ENCODE results near the gene ZFYVE9.
"Not testable (repeated sequence)": the region's sequence is repeated elsewhere in the genome, so short reads cannot be mapped to it uniquely, and the experiment has no call there.

ZFYVE9 gene

DNA sequence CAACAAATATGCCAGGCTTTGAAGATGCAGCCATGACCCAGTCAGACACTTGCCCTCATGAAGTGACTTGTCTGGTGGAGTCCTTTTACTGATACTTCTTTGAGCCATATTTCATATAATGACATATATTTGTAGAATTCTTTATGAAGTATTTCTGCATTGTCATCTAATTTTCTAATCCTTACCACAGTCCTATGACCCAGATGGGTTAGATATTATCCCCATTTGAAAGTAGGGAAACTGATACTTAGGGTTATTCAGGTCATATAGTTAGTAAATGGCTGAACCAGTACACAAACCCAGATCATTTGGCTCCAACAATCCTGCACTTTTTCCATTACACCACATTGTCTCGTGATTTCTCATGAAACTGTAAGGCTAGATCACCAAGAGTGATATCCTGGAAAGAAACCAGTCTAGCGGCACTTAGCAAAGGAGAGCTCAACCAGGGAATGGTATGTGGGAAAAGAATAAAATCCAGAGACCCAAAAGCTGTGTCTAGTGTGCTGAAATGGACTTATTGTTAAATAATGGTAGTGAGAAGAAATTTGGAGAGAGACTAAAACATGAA, 49.6 kb downstream of the ZFYVE9 start:
- no peak for DNase-seq

DNA sequence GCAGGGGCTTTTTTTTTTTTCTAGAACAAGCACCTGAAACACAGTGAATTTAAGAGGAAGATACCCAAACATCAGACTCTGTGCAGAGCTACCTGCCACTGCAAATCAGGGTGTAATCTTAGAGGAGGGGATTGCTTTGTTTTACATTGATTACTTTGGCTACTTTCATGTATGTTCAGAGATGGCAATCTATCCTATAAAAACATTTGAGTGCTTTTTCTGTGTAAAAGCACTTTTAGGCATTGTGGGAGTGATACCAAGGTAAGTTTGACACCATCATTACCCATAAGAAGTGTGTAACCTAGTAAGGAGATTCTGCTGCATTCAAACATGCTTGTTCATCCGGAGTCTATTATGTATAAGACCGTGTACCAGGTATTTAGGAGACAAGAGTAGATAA, 50.1 kb downstream of the ZFYVE9 start:
- no peak for DNase-seq

DNA sequence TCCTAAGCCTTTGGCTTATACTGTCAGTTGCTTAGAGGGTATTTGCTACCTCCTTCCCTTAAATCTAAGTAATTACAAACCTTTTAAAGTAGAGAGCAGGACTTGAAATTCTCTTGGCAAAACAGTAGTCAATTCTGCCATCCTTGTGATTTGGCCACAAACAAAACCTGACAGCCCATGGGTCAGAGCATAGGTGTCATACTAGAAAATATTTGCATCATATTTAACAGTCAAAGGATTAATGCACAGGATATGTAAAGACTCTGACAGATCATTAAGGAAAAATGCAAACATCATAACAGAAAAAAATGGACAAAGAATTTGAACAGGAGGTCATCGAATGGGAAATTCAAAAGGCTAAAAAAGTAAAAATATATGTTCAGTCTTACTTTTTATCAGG, 50.5 kb downstream of the ZFYVE9 start:
- DNase-seq, result no peak

DNA sequence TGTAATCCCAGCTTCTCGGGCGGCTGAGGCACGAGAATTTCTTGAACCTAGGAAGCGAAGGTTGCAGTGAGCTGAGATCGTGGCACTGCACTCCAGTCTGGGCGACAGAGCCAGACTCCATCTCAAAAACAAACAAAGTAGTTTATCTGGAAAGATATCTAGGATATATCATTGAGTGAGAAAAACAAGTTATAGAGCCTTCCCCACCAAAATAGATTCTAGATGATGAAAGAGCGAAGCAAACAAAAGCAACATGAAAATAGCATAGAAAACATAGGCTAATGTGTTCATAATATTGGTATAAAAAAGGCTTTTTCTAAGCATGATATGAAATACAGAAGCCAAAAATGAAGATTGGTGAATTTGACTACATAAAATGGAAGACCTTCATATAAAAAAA, 52.1 kb downstream of the ZFYVE9 start:
- no peak for DNase-seq

DNA sequence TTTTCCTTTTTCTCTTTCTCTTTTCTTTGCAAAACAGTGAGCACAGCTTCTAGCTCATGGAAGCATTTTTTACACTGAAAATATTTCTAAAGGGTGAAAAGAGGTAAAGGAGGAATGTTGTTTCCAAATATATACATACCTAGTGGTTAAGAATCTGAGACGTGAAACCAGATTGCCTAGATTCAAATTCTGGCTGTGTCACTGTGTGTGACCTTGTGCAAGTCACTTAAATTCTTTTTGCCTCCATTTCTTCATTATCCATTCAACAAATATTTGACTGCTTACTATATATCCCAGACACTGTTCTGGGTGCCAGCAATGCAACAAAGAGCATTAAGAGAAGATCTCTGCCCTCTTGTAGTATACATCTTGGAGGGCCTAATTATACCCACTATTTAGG, 53.3 kb downstream of the ZFYVE9 start:
- DNase-seq, result no peak

DNA sequence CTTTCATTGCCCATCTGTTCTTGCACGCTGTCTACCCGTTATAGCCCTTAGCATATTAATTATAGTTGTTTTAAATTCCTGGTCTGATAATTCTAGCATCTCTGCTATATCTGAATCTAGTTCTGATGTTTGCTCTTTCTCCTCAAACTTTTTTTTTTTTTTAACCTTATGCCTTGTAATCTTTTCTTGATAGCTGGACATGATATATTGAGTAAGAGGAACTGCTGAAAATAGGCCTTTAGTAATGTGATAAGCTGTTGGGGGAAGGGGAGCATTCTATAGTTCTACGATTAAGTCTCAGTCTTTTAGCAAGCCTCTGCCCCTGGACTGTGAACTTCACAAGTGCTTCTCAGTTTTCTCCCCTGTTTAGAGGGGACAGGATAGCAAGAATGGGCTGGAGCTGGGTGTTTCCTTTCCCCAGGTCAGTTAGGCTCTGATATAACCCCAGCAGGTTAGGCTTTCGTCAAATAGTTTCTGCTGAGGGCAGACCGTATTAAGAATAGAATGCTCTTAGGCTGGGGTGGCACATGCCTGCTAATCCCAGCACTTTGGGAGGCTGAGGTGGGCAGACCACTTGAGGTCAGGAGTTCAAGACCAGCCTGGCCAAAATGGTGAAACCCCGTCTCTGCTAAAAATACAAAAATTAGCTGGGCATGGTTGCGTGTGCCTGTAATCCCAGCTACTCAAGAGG, 62.2 kb downstream of the ZFYVE9 start:
- DNase-seq, result no peak

DNA sequence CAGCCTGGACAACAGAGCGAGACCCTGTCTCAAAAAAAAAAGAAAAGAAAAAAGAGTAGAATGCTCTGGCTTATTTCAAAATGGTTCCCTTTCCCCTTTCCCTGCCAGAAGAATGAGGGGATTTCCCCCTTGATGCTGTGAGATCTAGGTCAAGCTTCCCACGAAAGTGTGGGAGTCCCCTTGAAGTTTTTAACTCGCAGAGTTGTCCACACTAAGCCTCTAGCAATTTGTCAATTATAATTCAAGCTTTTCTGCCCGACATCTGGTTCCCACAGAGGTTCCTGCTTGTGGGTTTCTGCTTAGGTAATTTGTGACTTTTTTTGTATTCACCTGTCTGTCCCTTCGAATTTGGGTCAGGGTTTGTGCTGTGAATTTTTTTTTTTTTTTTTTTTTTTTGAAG, 62.8 kb downstream of the ZFYVE9 start:
- no peak for DNase-seq

DNA sequence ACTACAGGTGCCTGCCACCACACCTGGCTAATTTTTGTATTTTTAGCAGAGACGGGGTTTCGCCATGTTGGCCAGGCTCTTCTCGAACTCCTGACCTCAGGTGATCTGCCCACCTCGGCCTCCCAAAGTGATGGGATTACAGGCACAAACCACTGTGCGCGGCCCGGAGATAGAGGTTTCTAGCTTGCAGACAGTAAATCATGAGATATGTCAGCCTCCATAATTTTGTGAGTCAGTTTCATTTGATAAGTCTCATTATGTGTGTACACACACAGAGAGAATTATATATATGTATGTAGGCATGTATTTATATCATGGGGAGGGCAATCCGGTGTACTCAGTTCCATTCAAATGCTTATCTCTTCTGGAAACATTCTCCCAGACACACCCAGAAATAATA, 64.8 kb downstream of the ZFYVE9 start:
- not testable (repeated sequence) for DNase-seq

DNA sequence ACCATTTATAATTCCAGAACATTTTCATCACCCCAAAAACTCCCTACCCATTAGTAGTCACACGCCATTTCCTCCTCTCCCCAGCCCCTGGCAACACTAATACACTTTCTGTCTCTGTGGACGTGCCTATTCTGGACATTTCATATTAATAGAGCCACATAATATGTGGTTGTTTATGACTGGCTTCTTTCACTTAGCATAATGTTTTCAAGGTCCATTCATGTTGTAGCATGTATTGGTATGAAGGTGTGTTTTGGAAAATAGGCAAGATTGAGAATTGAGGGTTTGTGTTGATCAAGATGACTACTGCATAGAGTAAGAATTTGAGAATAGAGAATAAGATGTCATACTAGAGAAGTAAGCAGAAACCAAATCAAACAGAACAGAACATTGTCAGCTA, 67.5 kb downstream of the ZFYVE9 start:
- DNase-seq, result no peak

DNA sequence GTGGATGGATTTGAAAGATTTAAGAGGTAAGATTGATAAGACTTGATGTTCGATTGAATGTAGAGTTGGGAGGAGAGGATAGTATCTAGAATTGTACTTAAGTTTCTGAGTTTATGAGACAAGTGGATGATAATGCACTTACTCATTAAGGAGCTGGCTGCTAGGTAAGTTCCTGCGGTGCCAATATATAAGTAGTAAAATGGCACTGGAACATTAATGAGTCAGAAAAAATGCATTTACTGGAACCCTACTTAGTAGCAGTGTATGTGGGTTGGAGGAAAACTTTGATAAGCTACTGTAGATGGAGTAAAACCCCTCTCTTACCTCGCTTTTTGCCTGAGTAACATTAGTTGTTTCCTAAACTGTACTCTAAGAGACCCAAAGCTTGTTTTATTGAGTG, 68.2 kb downstream of the ZFYVE9 start:
- no peak for DNase-seq

DNA sequence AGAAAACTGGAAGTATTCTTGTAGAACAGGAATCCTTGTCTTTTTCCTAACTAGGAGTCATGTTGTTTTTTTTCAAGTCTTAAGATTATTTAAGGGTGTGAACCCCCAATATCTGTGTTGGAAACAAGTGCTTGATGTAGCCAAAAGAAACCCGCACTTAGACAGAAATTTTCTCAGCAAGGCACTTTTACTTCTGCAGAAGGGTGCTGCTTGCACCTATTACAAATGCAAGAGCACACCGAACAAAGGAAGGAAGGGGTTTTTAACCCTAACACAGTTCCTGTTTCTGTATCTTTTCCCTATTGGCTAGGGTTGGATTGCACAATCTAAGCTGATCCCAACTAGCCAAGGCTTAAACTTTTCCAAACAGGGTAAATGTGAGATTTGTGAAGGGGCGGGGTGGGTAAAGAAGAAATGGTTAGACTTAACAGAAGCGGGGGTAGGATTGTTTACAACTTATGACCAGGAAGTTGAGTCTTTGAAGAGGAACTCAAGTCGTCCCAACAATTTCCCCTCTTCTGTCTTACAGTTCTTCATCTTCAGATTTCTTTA, 75.1 kb downstream of the ZFYVE9 start:
- DNase-seq, result no peak

DNA sequence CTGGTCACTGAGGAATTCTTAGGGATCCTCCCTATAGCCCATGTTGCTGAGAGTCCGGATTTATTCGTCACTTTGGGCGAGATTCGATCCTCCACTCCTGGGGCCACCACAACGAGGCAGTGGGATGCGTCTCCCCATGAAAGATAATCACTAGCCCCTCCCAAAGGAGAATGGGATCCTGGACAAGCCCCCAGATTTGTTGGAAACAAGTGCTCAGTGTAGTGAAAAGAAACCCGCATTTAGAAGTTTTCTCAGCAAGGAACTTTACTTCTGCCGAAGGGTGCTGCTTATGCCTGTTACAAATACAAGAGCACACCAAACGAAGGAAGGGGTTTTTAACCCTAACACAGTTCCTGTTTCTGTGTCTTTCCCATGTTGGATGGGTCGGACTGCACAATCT, 83.3 kb downstream of the ZFYVE9 start:
- no peak for DNase-seq

DNA sequence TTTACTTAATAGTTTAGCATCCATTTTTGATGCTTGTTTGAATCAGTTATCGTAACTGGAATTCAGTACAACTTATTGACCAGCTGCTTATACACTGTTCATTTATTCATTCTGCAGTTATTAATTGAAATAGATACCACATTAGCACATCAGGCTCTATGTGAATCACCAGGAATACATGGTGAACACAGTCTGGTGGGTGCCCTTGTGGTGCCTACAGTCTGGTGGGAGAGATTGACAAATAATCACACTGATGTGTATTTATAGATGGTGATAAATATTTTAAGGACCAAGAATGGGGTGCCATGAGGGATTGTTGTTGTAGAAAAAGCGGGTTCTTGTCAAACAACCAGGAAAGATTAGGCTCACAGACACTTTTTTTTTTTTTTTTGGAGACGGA, 87.6 kb downstream of the ZFYVE9 start:
- no peak for DNase-seq

DNA sequence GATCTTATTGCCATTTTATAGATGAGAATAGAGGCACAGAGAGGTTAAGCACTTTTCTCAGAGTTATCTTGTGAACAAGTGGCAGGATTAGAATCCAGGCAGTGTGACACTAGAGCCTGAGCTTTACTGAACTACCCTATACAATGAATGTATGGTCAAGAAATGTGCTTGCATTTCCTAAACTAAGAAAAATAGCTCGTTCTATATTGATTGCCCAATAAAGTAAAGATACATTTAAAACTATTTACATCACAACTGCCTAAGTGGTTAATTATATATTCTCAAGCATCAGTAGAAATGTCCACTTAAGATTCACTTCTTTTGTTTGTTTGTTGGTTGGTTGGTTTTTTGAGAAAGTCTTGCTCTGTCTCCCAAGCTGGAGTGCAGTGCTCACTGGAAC, 91.6 kb downstream of the ZFYVE9 start:
- DNase-seq, result no peak

DNA sequence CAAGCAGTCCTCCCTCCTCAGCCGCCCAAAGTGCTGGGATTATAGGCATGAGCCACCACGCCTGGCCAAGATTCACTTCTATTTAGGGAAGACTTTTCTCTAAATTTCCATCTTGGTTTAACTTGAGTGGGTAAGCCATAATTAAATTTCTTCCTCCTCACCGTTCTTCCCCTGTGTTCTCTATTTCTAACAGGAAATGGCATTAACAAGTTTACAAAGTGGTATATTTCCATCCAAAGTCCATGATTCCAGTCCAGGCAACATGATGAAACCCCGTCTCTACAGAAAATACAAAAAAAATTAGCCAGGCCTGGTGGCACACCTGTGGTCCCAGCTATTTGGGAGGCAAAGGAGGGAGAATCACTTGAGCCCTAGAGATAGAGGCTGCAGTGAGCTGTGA, 92.1 kb downstream of the ZFYVE9 start:
- no peak for DNase-seq

DNA sequence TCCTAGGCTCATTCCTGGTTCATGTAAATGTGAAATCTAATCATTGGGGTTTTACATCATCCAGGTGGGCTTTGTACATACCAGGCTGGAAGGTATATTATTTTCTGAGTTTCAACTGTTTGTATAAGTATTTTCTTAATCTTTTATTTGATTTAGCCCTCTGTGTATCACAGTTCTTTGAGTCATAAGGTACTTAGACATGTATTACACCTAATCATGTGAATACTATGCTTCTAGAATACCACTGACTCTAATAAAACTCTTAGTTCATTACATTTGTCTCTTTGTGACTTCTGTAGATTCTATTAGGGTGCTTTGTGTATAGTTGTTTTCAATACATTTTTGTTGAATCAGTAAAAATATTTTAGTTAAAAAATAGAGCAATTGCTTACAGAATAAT, 92.8 kb downstream of the ZFYVE9 start:
- no peak for DNase-seq

DNA sequence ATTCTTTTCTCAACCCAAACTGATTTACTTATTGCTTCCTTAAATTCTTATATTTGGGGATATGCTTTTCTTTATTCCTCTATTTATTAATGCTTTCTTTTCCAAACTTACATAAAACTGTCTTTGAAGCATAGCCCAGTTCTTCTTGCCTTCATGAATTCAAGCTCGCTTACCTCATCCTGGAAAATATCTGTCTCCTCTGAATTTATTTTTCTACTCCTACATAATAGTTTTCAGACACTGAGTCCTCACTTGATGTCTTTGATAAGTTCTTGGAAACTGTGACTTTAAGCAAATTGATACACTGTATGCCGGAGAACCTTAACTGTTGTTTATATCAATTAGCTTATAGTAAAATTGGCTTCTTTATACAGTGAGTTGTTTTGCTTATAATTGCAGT, 93.8 kb downstream of the ZFYVE9 start:
- DNase-seq, result no peak

DNA sequence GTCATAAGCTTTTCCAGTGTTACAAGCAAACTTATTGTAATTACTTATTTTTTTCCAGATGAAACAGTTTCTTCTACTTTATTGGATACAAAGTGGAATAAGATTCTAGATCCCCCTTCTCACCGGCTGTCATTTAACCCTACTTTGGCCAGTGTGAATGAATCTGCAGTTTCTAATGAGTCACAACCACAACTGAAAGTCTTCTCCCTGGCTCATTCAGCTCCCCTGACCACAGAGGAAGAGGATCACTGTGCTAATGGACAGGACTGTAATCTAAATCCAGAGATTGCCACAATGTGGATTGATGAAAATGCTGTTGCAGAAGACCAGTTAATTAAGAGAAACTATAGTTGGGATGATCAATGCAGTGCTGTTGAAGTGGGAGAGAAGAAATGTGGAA, 95.5 kb downstream of the ZFYVE9 start:
- no peak for DNase-seq

DNA sequence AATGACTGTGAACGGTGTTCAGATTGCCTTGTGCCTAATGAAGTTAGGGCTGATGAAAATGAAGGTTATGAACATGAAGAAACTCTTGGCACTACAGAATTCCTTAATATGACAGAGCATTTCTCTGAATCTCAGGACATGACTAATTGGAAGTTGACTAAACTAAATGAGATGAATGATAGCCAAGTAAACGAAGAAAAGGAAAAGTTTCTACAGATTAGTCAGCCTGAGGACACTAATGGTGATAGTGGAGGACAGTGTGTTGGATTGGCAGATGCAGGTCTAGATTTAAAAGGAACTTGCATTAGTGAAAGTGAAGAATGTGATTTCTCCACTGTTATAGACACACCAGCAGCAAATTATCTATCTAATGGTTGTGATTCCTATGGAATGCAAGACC, 96.6 kb downstream of the ZFYVE9 start:
- no peak for DNase-seq

DNA sequence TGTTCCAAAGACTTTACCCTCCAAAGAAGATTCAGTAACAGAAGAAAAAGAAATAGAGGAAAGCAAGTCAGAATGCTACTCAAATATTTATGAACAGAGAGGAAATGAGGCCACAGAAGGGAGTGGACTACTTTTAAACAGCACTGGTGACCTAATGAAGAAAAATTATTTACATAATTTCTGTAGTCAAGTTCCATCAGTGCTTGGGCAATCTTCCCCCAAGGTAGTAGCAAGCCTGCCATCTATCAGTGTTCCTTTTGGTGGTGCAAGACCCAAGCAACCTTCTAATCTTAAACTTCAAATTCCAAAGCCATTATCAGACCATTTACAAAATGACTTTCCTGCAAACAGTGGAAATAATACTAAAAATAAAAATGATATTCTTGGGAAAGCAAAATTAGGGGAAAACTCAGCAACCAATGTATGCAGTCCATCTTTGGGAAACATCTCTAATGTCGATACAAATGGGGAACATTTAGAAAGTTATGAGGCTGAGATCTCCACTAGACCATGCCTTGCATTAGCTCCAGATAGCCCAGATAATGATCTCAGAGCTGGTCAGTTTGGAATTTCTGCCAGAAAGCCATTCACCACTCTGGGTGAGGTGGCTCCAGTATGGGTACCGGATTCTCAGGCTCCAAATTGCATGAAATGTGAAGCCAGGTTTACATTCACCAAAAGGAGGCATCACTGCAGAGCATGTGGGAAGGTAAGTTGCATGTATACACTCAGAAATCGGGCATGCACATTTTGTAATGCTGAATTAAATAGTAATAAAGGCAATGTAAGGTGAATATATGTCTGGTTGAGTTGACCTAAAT, 97.2 kb downstream of the ZFYVE9 start:
- DNase-seq, result no peak

DNA sequence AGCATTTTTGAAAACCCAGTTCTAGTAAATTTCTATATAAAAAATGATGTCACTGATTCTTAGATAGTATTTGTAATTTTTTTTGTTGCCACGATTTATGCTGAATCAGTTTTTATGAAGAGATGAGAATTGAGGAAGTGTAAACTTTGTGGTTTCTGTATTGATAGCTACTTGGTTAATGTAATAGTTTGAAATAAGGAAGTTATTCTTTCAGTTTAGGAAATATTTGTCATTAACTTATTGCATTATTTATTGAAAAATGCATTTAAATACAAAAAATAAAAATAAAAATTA, 97.8 kb downstream of the ZFYVE9 start:
- no peak for DNase-seq

DNA sequence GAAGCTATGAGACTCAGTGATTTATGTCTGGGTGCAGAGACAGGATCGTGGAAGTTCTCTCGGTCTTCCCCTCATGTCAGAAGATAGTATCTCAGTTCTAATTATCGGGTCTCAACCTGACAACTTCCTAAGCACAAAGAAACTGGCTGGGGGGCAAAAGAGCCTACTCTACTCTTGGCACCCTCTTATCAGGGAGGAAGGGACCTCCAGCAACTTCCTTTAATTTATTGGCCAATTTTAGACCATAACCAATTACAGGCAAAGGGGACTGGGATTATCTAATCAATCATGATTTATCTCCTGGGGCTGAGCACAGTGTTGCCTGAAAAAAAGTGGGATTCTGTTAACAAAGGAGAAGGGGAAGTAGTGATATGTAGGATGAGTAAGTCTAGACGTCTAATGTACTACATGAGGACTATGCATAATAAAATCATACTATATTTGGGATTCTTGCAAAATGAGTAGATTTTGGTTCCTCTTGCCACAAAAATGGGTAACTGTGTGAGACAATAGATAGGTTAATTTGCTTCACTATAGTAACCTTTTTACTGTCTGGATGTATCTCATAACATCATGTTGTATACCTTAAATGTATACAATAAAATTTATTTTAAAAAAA, 98.8 kb downstream of the ZFYVE9 start:
- no peak for DNase-seq

DNA sequence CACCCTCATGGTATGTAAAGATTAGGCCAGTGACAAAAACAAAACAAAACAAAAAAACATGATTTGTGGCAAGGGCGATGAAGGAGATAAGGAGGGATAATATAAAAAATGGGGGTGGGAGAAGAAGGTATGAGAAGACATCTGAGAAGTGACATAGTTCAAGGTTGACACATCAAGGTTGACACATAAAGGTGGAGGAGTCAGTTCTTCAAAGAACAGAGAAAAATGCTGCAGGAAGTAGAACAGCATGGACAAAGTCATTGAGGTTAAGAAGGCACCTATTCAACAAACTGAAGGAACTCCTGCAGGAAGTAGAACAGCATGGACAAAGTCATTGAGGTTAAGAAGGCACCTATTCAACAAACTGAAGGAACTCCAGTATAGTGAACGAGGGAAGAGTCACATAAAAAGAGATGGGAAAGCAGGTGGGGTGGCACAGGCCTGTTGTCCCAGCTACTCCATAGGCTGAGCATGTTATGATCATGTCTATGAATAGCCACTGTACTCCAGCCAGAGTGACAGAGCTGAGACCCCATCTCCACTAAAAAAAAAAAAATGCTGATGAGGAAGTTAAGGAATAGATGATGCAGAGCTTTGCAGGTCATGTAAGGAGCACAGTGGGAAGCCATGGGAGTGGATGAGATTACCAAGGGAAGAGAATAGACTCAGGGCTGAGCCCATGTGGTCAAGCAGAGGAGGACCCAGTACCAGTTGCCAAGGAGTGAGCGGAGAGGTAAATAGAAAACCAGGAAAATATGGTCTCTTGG, 101.5 kb downstream of the ZFYVE9 start:
- no peak for DNase-seq

All from NCI-H774 (cell line).